ENCODE results near the gene ALDH18A1. TPM values are rescaled to one million over a fixed set of nuclear protein-coding genes. Genes with fewer than 3 reads are reported as not detected.

Gene ALDH18A1
- total and polyA plus RNA-seq, 2 donors (not counting 1 experiment from before 2014, with no cell fraction given), result 12.4 to 27.6 TPM

GRCh38 chr10:95694665-95695064, 38.2 kb upstream of the ALDH18A1 start:
- Histone ChIP-seq H2AFZ (ENCODE audit: insufficient read depth, low read depth, low read length, poor library complexity, severe bottlenecking) (peak overlapping the region; percentile 41), H4K20me1 (ENCODE audit: control insufficient read depth, insufficient read depth, low read length, poor library complexity, severe bottlenecking) (peaks cover 4% of the 10 kb centered on the region), H3K27me3 (replicated peaks in 1 of 4; ENCODE audit: control extremely low read depth in 1 of 4, control insufficient read depth in 3 of 4, insufficient read depth in 4 of 4, low read length in 3 of 4) (no peaks in the 10 kb centered on the region), H3K4me3 (ENCODE audit: control extremely low read depth in 1 of 5, extremely low read depth in 1 of 5, insufficient read depth in 1 of 5, low read depth in 2 of 5, low read length in 4 of 5) (no peak overlapping the region), H3K9me3 (ENCODE audit: control extremely low read depth in 1 of 3, control insufficient read depth in 2 of 3, insufficient read depth in 1 of 3, low read length in 2 of 3) (peaks cover 1 to 4% (median 3%) of the 10 kb centered on the region in 3 donors), H3K27ac (ENCODE audit: low read length in 2 of 2) (peak overlapping the region; percentile 34 to 70), H3K36me3 (replicated peaks in 1 of 2; ENCODE audit: control extremely low read depth in 1 of 2, control insufficient read depth in 1 of 2, extremely low read depth in 1 of 2, insufficient read depth in 2 of 2, low read length in 1 of 2) (peaks cover 0 to 11% of the 10 kb centered on the region in 2 experiments), H3K9ac (ENCODE audit: low read length) (peak overlapping the region; percentile 27), H3K4me1 (ENCODE audit: control insufficient read depth in 2 of 2, insufficient read depth in 2 of 2, low read length in 2 of 2) (peaks cover 36 to 39% of the 10 kb centered on the region in 2 donors), H3K79me2 (ENCODE audit: control insufficient read depth, insufficient read depth, low read length) (peaks cover 25% of the 10 kb centered on the region), H3K4me2 (replicated peaks; ENCODE audit: low read depth, low read length, poor library complexity, severe bottlenecking) (peak overlapping the region; percentile 65)
- Mint-ChIP-seq H3K27ac (peak overlapping the region; percentile 77), H3K4me1 (peaks cover 63% of the 10 kb centered on the region), H3K9me3 (ENCODE audit: insufficient read depth) (no peaks in the 10 kb centered on the region), H3K4me3 (peak overlapping the region; percentile 95), H3K27me3 (no peaks in the 10 kb centered on the region)
- ATAC-seq (ENCODE audit: low read depth) (no peak), DNase-seq (peak; percentile 30)
- TF ChIP-seq EZH2 (IDR thresholded peaks at IDR 0.05; ENCODE audit: borderline replicate concordance, insufficient read depth, low read depth, low read length, poor library complexity, severe bottlenecking), result no peak
- TF ChIP-seq CTCF (IDR thresholded peaks at IDR 0.05), result no peak
- intact Hi-C loops (cut with micrococcal nuclease), result loop anchor here (1.0 kb wide), 6 partner anchors 34 to 349 kb away; partner anchors contain the start of genes CCNJ and ENTPD1
- POLR2A ChIA-PET, result interaction anchor here (0.6 to 3.5 kb wide), 9 partner anchors 10 to 170 kb away, joined by 3 to 31 read pairs (median 7); partner anchors contain the start of gene ENTPD1
- WGBS (ENCODE audit: insufficient coverage), result 94% methylated on average over 9 of the region's 18 CpGs
- CTCF ChIA-PET, result interaction anchor here (0.6 to 13.1 kb wide), 30 partner anchors 8 to 309 kb away, joined by 3 to 704 read pairs (median 9); partner anchors contain the start of genes CC2D2B and ENTPD1

All from B cell (primary cell).